Hepatocyte (in vitro differentiated cells): ENCODE measurements around the gene STARD7. TPM values are rescaled to one million over a fixed set of nuclear protein-coding genes. Genes with fewer than 3 reads are reported as not detected.

ENCODE experiments used
- DNase-seq: peaks from one replicate; pipeline ENCODE4 v3.0.0-alpha.2; 2016; ENCODE audit warnings: low spot score
- H2AFZ ChIP-seq: fragments of 200-600 bp; sonication (generic); 2 replicates; pipeline ENCODE4 v1.6.0; 2016; ENCODE audit warnings: antibody characterized with exemption, mild to moderate bottlenecking
- H3K27ac ChIP-seq: fragments of 200-600 bp; sonication (generic); 2 replicates; pipeline ENCODE4 v1.5.1; 2016; ENCODE audit warnings: mild to moderate bottlenecking
- H3K27me3 ChIP-seq: fragments of 200-600 bp; sonication (generic); 2 replicates; pipeline ENCODE4 v1.6.1; 2016
- H3K36me3 ChIP-seq: fragments of 200-600 bp; sonication (generic); replicated peaks from 2 replicates; pipeline ENCODE4 v1.5.1; 2016; ENCODE audit warnings: low read depth; ENCODE audit not compliant: insufficient read depth
- H3K4me1 ChIP-seq: fragments of 200-600 bp; sonication (generic); 2 replicates; pipeline ENCODE4 v1.5.1; 2016; ENCODE audit warnings: mild to moderate bottlenecking, moderate library complexity; ENCODE audit not compliant: insufficient read depth
- H3K4me2 ChIP-seq: fragments of 200-600 bp; sonication (generic); 2 replicates; pipeline ENCODE4 v1.6.0; 2016
- H3K4me3 ChIP-seq: fragments of 200-600 bp; sonication (generic); 2 replicates; pipeline ENCODE4 v1.5.1; 2016; ENCODE audit warnings: mild to moderate bottlenecking
- H3K79me2 ChIP-seq: fragments of 200-600 bp; sonication (generic); 2 replicates; pipeline ENCODE4 v1.6.0; 2017; ENCODE audit warnings: mild to moderate bottlenecking
- H3K9me2 ChIP-seq: fragments of 200-600 bp; sonication (generic); replicated peaks from 2 replicates; pipeline ENCODE4 v1.6.0; 2017; ENCODE audit warnings: mild to moderate bottlenecking; ENCODE audit not compliant: insufficient read depth
- H3K9me3 ChIP-seq: fragments of 200-600 bp; sonication (generic); 2 replicates; pipeline ENCODE4 v1.5.1; 2016; ENCODE audit warnings: low read depth, mild to moderate bottlenecking
- H4K20me1 ChIP-seq: fragments of 200-600 bp; sonication (generic); 2 replicates; pipeline ENCODE4 v1.6.0; 2016; ENCODE audit warnings: mild to moderate bottlenecking; ENCODE audit not compliant: insufficient read depth, poor library complexity, severe bottlenecking
- EZH2 ChIP-seq: fragments of 200-600 bp; sonication (generic); IDR thresholded peaks from 2 replicates; pipeline ENCODE4 v1.6.1; 2016; ENCODE audit warnings: antibody characterized with exemption, mild to moderate bottlenecking, borderline replicate concordance
- EZH2phosphoT487 ChIP-seq: fragments of 200-600 bp; sonication (generic); IDR thresholded peaks from one replicate; pipeline ENCODE4 v1.6.1; 2018; ENCODE audit warnings: antibody characterized with exemption, mild to moderate bottlenecking, low read depth, moderate library complexity; ENCODE audit not compliant: unreplicated experiment, severe bottlenecking
- WGBS: methylation state at CpG from one replicate; pipeline ENCODE4 v1.1.6; 2016; ENCODE audit warnings: low lambda C conversion rate; ENCODE audit errors: missing lambda C conversion rate; 5-methylcytosine and 5-hydroxymethylcytosine counted together
- polyA plus RNA-seq: library from polyadenylated mRNA; unstranded; fragments of >200 nt; fragmentation: Nextera tagmentation; extraction: Ambion mirVana; gene quantifications from 2 replicates; pipeline ENCODE4 v1.2.1, GENCODE V29; 2016
- total RNA-seq: library from RNA; depleted of rRNA; stranded (reverse); fragments of >200 nt; gene quantifications from 2 replicates; pipeline ENCODE4 v1.2.3, GENCODE V29; 2014
- TF ChIP-seq, protein P1 (sequence below): fragments of 200-600 bp; sonication (generic); IDR thresholded peaks from 2 replicates; pipeline ENCODE4 v1.5.1; 2016; ENCODE audit warnings: antibody characterized with exemption, mild to moderate bottlenecking; ENCODE audit not compliant: poor library complexity

The STARD7 gene
- total and polyA plus RNA-seq, 2 experiments from 2014 or later = 101 to 138 TPM

DNA sequence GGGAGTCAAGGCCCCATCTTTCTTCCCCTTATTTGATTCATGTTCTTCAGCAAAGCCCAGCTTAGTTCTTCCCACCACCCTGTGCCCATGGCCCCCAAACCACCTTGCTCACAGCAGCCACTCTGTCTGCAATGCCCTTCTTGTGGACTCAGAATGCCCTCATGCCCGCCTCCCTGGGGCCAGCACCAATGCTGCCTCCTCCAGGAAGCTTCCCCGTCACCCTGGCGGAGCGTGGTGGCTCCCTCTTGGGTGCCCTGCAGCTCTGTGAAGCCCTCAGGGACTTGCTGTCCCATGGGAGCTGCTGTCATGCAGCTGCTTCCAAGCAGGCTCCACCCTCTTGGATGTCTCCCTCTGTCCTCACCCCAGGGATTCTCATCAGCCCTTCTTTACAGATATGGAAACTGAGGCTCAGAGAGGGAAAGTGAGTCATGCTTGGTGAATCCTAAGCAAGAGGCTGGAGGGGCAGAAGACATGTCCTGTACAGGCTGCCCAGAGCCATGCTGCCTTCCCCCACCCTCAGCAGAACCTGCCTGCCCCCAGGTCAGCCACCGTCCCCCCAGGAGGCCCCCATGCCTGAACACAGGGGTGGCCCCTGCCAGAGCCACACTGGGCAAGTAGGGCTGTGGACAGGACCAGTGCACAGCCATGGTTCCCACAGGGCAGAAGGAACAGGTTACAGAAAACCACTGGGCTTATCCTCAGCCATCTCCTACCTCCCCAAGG is 51.5 kb downstream of the STARD7 start:
- no peaks in the 10 kb centered on the region for H3K27me3 ChIP-seq
- no peak for DNase-seq
- WGBS = 95% methylated on average over 4 of the region's 5 CpGs
- no peaks in the 10 kb centered on the region for H3K9me2 ChIP-seq
- no peak overlapping the region for H3K4me2 ChIP-seq
- H3K9me3 ChIP-seq = no peaks in the 10 kb centered on the region
- no peak overlapping the region for H3K4me3 ChIP-seq
- no peaks in the 10 kb centered on the region for H3K4me1 ChIP-seq
- H3K36me3 ChIP-seq = no peaks in the 10 kb centered on the region
- no peak overlapping the region for H3K27ac ChIP-seq
- no peaks in the 10 kb centered on the region for H3K79me2 ChIP-seq
- H4K20me1 ChIP-seq = no peaks in the 10 kb centered on the region
- no peak overlapping the region for H2AFZ ChIP-seq
- TF ChIP-seq EZH2phosphoT487 (no peak), EZH2 (no peak)
- TF ChIP-seq, protein P1, sequence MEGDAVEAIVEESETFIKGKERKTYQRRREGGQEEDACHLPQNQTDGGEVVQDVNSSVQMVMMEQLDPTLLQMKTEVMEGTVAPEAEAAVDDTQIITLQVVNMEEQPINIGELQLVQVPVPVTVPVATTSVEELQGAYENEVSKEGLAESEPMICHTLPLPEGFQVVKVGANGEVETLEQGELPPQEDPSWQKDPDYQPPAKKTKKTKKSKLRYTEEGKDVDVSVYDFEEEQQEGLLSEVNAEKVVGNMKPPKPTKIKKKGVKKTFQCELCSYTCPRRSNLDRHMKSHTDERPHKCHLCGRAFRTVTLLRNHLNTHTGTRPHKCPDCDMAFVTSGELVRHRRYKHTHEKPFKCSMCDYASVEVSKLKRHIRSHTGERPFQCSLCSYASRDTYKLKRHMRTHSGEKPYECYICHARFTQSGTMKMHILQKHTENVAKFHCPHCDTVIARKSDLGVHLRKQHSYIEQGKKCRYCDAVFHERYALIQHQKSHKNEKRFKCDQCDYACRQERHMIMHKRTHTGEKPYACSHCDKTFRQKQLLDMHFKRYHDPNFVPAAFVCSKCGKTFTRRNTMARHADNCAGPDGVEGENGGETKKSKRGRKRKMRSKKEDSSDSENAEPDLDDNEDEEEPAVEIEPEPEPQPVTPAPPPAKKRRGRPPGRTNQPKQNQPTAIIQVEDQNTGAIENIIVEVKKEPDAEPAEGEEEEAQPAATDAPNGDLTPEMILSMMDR = no peak

DNA sequence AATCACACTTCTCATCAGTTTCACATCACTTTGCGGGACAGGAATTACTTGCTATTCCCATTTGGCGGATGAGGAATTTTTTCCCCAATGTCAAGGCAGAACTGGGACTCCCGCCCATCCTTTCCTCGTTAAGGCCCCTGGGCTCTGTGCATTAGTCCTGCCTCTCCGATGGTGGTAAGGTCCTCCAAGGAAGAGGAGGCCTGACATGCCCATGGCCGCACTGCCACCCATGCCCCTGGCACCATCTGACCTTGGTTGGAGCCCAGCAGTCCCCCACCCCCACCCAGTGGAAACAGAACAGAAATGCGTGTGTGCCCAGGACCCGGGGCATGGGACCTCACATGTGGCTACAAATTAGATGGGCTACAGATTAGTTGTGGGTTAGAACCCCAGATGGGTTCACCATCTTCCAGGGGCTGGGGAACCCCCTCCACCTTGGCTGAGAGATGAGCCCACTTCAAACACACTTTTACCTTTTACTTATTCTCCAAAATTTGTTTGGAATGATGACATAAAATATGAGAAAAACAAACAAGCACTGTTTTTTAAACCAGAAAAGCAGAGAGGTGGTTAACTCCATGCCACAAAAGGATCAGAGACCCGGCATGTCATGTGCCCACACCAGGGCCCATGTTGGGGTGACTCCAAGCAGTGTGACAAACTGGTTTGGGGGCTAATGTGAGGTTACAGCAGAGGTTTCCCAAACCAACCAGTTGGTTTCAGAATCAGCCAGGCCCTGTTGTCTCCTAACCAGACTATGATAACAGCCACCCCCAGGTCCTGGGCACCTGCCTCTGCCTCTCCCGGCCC is 52.4 kb downstream of the STARD7 start:
- no peaks in the 10 kb centered on the region for H3K4me1 ChIP-seq
- H3K4me2 ChIP-seq = no peak overlapping the region
- H3K4me3 ChIP-seq = no peak overlapping the region
- no peak overlapping the region for H2AFZ ChIP-seq
- no peaks in the 10 kb centered on the region for H4K20me1 ChIP-seq
- no peak for DNase-seq
- no peaks in the 10 kb centered on the region for H3K9me3 ChIP-seq
- TF ChIP-seq, protein P1 = no peak
- TF ChIP-seq EZH2phosphoT487 (no peak), EZH2 (no peak)
- WGBS = 86% methylated on average over 10 of the region's 10 CpGs
- no peaks in the 10 kb centered on the region for H3K36me3 ChIP-seq
- no peaks in the 10 kb centered on the region for H3K27me3 ChIP-seq
- H3K9me2 ChIP-seq = no peaks in the 10 kb centered on the region
- H3K27ac ChIP-seq = no peak overlapping the region
- H3K79me2 ChIP-seq = no peaks in the 10 kb centered on the region

DNA sequence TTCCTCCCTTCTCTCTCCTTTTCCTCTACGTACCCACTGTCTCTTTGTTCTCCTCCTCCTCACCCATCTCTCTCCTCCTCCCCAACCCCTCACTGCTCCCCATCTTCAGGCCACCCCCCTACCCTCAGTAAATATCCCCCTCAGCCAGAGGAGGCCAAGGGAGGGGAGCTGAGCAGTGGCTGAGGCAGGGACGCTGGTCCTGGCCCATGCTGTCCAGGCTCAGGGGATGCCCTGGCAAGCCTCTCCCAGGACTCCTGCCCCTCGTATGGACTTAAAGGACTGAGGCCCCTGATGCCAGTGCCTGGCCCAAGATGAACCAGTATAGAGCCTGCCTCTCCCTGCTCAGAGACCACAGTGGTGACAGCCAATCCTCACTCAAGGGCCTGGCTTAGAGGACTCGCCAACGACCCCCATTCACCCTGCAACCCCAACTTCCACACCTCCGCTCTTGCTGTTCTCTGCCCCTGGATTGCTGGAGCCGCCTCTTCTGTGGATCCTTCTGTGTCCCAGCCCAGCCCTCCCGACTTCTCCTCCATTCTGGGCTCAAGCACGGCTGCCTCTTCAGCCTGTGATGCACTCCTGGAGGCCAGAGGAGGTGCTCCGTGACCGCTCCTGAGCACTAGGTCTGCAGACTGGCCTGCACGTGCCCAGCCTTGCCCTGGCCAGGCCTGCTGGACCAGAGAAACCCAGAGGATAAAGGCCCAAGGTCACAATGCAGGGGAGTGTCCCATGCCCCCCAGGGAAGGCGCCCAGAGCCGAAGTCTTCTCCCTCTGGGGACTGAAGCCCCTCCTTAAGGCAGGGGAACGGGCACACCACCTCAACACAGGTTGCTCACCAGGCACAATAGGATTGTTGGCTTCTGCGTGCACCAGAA is 53.9 kb downstream of the STARD7 start:
- no peaks in the 10 kb centered on the region for H3K9me2 ChIP-seq
- H3K79me2 ChIP-seq = no peaks in the 10 kb centered on the region
- H3K4me3 ChIP-seq = no peak overlapping the region
- H3K9me3 ChIP-seq = no peaks in the 10 kb centered on the region
- no peak overlapping the region for H3K4me2 ChIP-seq
- no peaks in the 10 kb centered on the region for H4K20me1 ChIP-seq
- WGBS = 83% methylated on average over 15 of the region's 16 CpGs
- no peaks in the 10 kb centered on the region for H3K36me3 ChIP-seq
- TF ChIP-seq EZH2phosphoT487 (no peak), EZH2 (no peak)
- TF ChIP-seq, protein P1 = no peak
- no peak overlapping the region for H2AFZ ChIP-seq
- no peaks in the 10 kb centered on the region for H3K4me1 ChIP-seq
- DNase-seq = no peak
- no peak overlapping the region for H3K27ac ChIP-seq
- no peaks in the 10 kb centered on the region for H3K27me3 ChIP-seq
